Mesenchymal stem cell (in vitro differentiated cells and primary cell): ENCODE results near the gene PHF10.

Experiments used
- DNase-seq: peaks from one replicate; pipeline ENCODE4 v3.0.0-alpha.2; 2013
- H2AFZ ChIP-seq: one replicate; pipeline ENCODE4 v1.6.1; 2013; ENCODE audit warnings: low read depth, mild to moderate bottlenecking, control low read depth, inconsistent platforms, low read length, moderate library complexity
- H2AK5ac ChIP-seq: 2 replicates; pipeline ENCODE4 v1.6.1; 2013; ENCODE audit warnings: low read length, moderate library complexity, mild to moderate bottlenecking, inconsistent platforms; ENCODE audit not compliant: severe bottlenecking
- H2BK120ac ChIP-seq: one replicate; pipeline ENCODE4 v1.6.1; 2013; ENCODE audit warnings: low read depth, mild to moderate bottlenecking, inconsistent platforms, low read length, moderate library complexity
- H2BK12ac ChIP-seq, 2 experiments: one replicate each; pipeline ENCODE4 v1.6.1; 2013; ENCODE audit warnings: inconsistent platforms in 2 of 2, low read length in 2 of 2, mild to moderate bottlenecking in 2 of 2, moderate library complexity in 2 of 2, control low read depth in 1 of 2
- H2BK15ac ChIP-seq: one replicate; pipeline ENCODE4 v1.6.1; 2013; ENCODE audit warnings: mild to moderate bottlenecking, low read depth, inconsistent platforms; ENCODE audit not compliant: poor library complexity, severe bottlenecking
- H2BK5ac ChIP-seq: 2 replicates; pipeline ENCODE4 v1.6.1; 2013; ENCODE audit warnings: low read depth, mild to moderate bottlenecking, low read length, control low read depth, inconsistent platforms; ENCODE audit not compliant: poor library complexity, severe bottlenecking
- H3K14ac ChIP-seq, 2 experiments: one replicate each; pipeline ENCODE4 v1.6.1; 2013; ENCODE audit warnings: inconsistent platforms in 2 of 2, low read length in 2 of 2, control low read depth in 1 of 2, mild to moderate bottlenecking in 1 of 2, moderate library complexity in 1 of 2
- H3K18ac ChIP-seq, 2 experiments: one replicate each; pipeline ENCODE4 v1.6.1; 2013; ENCODE audit warnings: inconsistent platforms in 2 of 2, low read length in 2 of 2, control low read depth in 1 of 2, low read depth in 1 of 2, mild to moderate bottlenecking in 1 of 2
- H3K23ac ChIP-seq, 2 experiments: one replicate each; pipeline ENCODE4 v1.6.1; 2013; ENCODE audit warnings: inconsistent platforms in 2 of 2, low read length in 2 of 2, mild to moderate bottlenecking in 2 of 2, moderate library complexity in 2 of 2, control low read depth in 1 of 2
- H3K27ac ChIP-seq: 2 replicates; pipeline ENCODE4 v1.5.1; 2013; ENCODE audit warnings: mild to moderate bottlenecking, moderate library complexity, low read length, control low read depth, inconsistent platforms; ENCODE audit not compliant: poor library complexity, severe bottlenecking
- H3K27me3 ChIP-seq, 2 experiments: 2 replicates each; pipeline versions ENCODE4 v1.6.1 to v1.7.0; 2013; ENCODE audit warnings: low read length in 2 of 2, mild to moderate bottlenecking in 2 of 2, moderate library complexity in 2 of 2, control low read depth in 1 of 2, inconsistent platforms in 1 of 2; ENCODE audit not compliant: control insufficient read depth in 1 of 2, insufficient read depth in 1 of 2
- H3K36me3 ChIP-seq, 2 experiments: 2 replicates each; pipeline versions ENCODE4 v1.6.1 to v1.7.0; 2013; ENCODE audit warnings: low read length in 2 of 2, control low read depth in 1 of 2, inconsistent platforms in 1 of 2, low read depth in 1 of 2, mild to moderate bottlenecking in 1 of 2; ENCODE audit not compliant: insufficient read depth in 2 of 2, control insufficient read depth in 1 of 2
- H3K4ac ChIP-seq, 2 experiments: one replicate each; pipeline ENCODE4 v1.6.1; 2013; ENCODE audit warnings: inconsistent platforms in 2 of 2, low read length in 2 of 2, mild to moderate bottlenecking in 2 of 2, moderate library complexity in 2 of 2, control low read depth in 1 of 2, low read depth in 1 of 2
- H3K4me1 ChIP-seq: 2 replicates; pipeline ENCODE4 v1.6.1; 2013; ENCODE audit warnings: low read depth, low read length, control low read depth; ENCODE audit not compliant: control insufficient read depth, insufficient read depth
- H3K4me2 ChIP-seq: 2 replicates; pipeline ENCODE4 v1.6.1; 2013; ENCODE audit warnings: low read length, mild to moderate bottlenecking, inconsistent platforms; ENCODE audit not compliant: poor library complexity, severe bottlenecking
- H3K4me3 ChIP-seq, 2 experiments: 2 replicates each; pipeline versions ENCODE4 v1.5.1 to v1.7.0; 2013; ENCODE audit warnings: low read length in 2 of 2, mild to moderate bottlenecking in 2 of 2, control low read depth in 1 of 2, low read depth in 1 of 2; ENCODE audit not compliant: insufficient read depth in 1 of 2
- H3K79me1 ChIP-seq: replicated peaks from 2 replicates; pipeline ENCODE4 v1.6.1; 2013; ENCODE audit warnings: mild to moderate bottlenecking, control low read depth, low read length, inconsistent platforms; ENCODE audit not compliant: poor library complexity, severe bottlenecking
- H3K9ac ChIP-seq: 2 replicates; pipeline ENCODE4 v1.7.0; 2013; ENCODE audit warnings: mild to moderate bottlenecking, low read length, moderate library complexity
- H3K9me3 ChIP-seq: 2 replicates; pipeline ENCODE4 v1.7.0; 2013; ENCODE audit warnings: mild to moderate bottlenecking, low read length; ENCODE audit not compliant: control insufficient read depth
- H4K8ac ChIP-seq: one replicate; pipeline ENCODE4 v1.6.1; 2013; ENCODE audit warnings: inconsistent platforms, mild to moderate bottlenecking, low read length, moderate library complexity
- H4K91ac ChIP-seq: one replicate; pipeline ENCODE4 v1.6.1; 2013; ENCODE audit warnings: mild to moderate bottlenecking, low read length, inconsistent platforms
- WGBS: methylation state at CpG from one replicate; pipeline ENCODE4 v1.1.7; 2013; ENCODE audit warnings: mixed read lengths; 5-methylcytosine and 5-hydroxymethylcytosine counted together

The PHF10 gene

GRCh38 chr6:169678342-169678741 is 46.0 kb downstream of the PHF10 start:
- Histone ChIP-seq H3K4me3 (no peak overlapping the region), H3K9ac (no peak overlapping the region), H3K4ac (no peak overlapping the region), H2BK12ac (no peak overlapping the region), H3K27me3 (no peaks in the 10 kb centered on the region), H3K18ac (no peak overlapping the region), H2BK120ac (no peak overlapping the region), H4K8ac (no peak overlapping the region), H2AFZ (no peak overlapping the region), H3K9me3 (peaks cover 8% of the 10 kb centered on the region), H3K4me1 (no peaks in the 10 kb centered on the region), H3K23ac (no peak overlapping the region), H2BK15ac (no peak overlapping the region), H3K36me3 (peaks cover 20 to 32% of the 10 kb centered on the region in 2 experiments), H3K4me2 (no peak overlapping the region), H4K91ac (no peak overlapping the region), H2BK5ac (no peak overlapping the region), H3K14ac (no peak overlapping the region), H3K27ac (no peak overlapping the region), H2AK5ac (no peak overlapping the region), H3K79me1 (peaks cover 21% of the 10 kb centered on the region)
- WGBS = 88% methylated on average over 1 of the region's 1 CpG
- no peak for DNase-seq

GRCh38 chr6:169677096-169677495 is 47.2 kb downstream of the PHF10 start:
- Histone ChIP-seq H3K18ac (no peak overlapping the region), H4K8ac (no peak overlapping the region), H3K14ac (no peak overlapping the region), H3K79me1 (peaks cover 19% of the 10 kb centered on the region), H3K27me3 (no peaks in the 10 kb centered on the region), H3K9ac (no peak overlapping the region), H2BK15ac (no peak overlapping the region), H3K27ac (no peak overlapping the region), H3K4me1 (no peaks in the 10 kb centered on the region), H2AFZ (no peak overlapping the region), H3K4ac (no peak overlapping the region), H4K91ac (no peak overlapping the region), H3K9me3 (peaks cover 8% of the 10 kb centered on the region), H2AK5ac (no peak overlapping the region), H3K36me3 (peaks cover 16 to 32% of the 10 kb centered on the region in 2 experiments), H3K23ac (no peak overlapping the region), H2BK12ac (no peak overlapping the region), H2BK120ac (no peak overlapping the region), H3K4me3 (no peak overlapping the region), H3K4me2 (no peak overlapping the region), H2BK5ac (no peak overlapping the region)
- 92% methylated on average over 1 of the region's 1 CpG for WGBS
- peak; percentile 35 for DNase-seq

- Histone ChIP-seq H3K4me3 (no peak overlapping the region), H3K79me1 (peaks cover 13% of the 10 kb centered on the region), H3K9ac (no peak overlapping the region), H3K4ac (no peak overlapping the region), H3K27ac (no peak overlapping the region), H2AFZ (no peak overlapping the region), H3K18ac (no peak overlapping the region), H3K4me2 (no peak overlapping the region), H2BK12ac (no peak overlapping the region), H3K27me3 (no peaks in the 10 kb centered on the region), H3K4me1 (no peaks in the 10 kb centered on the region), H4K8ac (no peak overlapping the region), H3K23ac (no peak overlapping the region), H2AK5ac (no peak overlapping the region), H2BK15ac (no peak overlapping the region), H3K9me3 (no peaks in the 10 kb centered on the region), H3K14ac (no peak overlapping the region), H3K36me3 (peaks cover 16 to 34% of the 10 kb centered on the region in 2 experiments), H2BK120ac (no peak overlapping the region), H4K91ac (no peak overlapping the region), H2BK5ac (no peak overlapping the region)
- 98% methylated on average over 3 of the region's 3 CpGs for WGBS
- no peak for DNase-seq
These were observed 49.3 kb downstream of the PHF10 start for GRCh38 chr6:169675011-169675410.

GRCh38 chr6:169671563-169671962 is 52.7 kb downstream of the PHF10 start:
- Histone ChIP-seq H2BK15ac (no peak overlapping the region), H3K36me3 (peaks cover 30 to 46% of the 10 kb centered on the region in 2 experiments), H3K27me3 (no peaks in the 10 kb centered on the region), H3K4me2 (no peak overlapping the region), H2BK12ac (no peak overlapping the region), H3K9ac (no peak overlapping the region), H2BK120ac (no peak overlapping the region), H3K14ac (no peak overlapping the region), H3K27ac (no peak overlapping the region), H2BK5ac (no peak overlapping the region), H3K23ac (no peak overlapping the region), H3K9me3 (no peaks in the 10 kb centered on the region), H2AK5ac (no peak overlapping the region), H2AFZ (no peak overlapping the region), H3K4me3 (no peak overlapping the region), H4K8ac (no peak overlapping the region), H3K79me1 (peaks cover 10% of the 10 kb centered on the region), H3K4me1 (no peaks in the 10 kb centered on the region), H3K4ac (no peak overlapping the region), H4K91ac (no peak overlapping the region), H3K18ac (no peak overlapping the region)
- 95% methylated on average over 5 of the region's 5 CpGs for WGBS
- no peak for DNase-seq
